ENCODE results near the gene ZNF543. TPM values are rescaled to one million over a fixed set of nuclear protein-coding genes. Genes with fewer than 3 reads are reported as not detected.
"Not testable (repeated sequence)": the region's sequence is repeated elsewhere in the genome, so short reads cannot be mapped to it uniquely, and the experiment has no call there.

The ZNF543 gene
- total RNA-seq, 1 experiment from 2014 or later = 8.4 TPM

GRCh38 chr19:57276430-57276829 is 43.8 kb upstream of the ZNF543 start:
- Mint-ChIP-seq H3K36me3 (no peaks in the 10 kb centered on the region), H3K4me3 (no peak overlapping the region), H3K9me3 (no peaks in the 10 kb centered on the region), H3K27ac (no peak overlapping the region), H3K27me3 (ENCODE audit: low read depth) (no peaks in the 10 kb centered on the region; the same call in 1 of the 2 replicates), H3K4me1 (peaks cover 5% of the 10 kb centered on the region)
- ChIA-PET POLR2A (no interaction called here), CTCF (no interaction called here)
- DNase-seq (ENCODE audit: low spot score) = no peak
- ATAC-seq = no peak
- TF ChIP-seq FOXP4 (CRISPR knock-in tag; IDR thresholded peaks at IDR 0.05) (no peak), ZNF396 (CRISPR knock-in tag; IDR thresholded peaks at IDR 0.05; ENCODE audit: borderline replicate concordance) (no peak), ZNF263 (CRISPR knock-in tag; IDR thresholded peaks at IDR 0.05; ENCODE audit: low read depth) (no peak), GRHL2 (CRISPR knock-in tag; IDR thresholded peaks at IDR 0.05; ENCODE audit: insufficient replicate concordance, severe bottlenecking) (no peak), FOXJ3 (CRISPR knock-in tag; IDR thresholded peaks at IDR 0.05; ENCODE audit: borderline replicate concordance) (no peak), STAT6 (CRISPR knock-in tag; conservative IDR thresholded peaks at IDR 0.05; ENCODE audit: low read depth) (no peak), SP1 (CRISPR knock-in tag; conservative IDR thresholded peaks at IDR 0.05) (no peak), GABPB1 (CRISPR knock-in tag; IDR thresholded peaks at IDR 0.05) (no peak), ATF1 (CRISPR knock-in tag; IDR thresholded peaks at IDR 0.05) (no peak)

GRCh38 chr19:57278481-57278880 is 41.8 kb upstream of the ZNF543 start:
- H3K27ac Mint-ChIP-seq; DNase-seq (ENCODE audit: low spot score); H3K27me3 Mint-ChIP-seq (ENCODE audit: low read depth); H3K9me3 Mint-ChIP-seq; ATAC-seq; CTCF ChIA-PET; POLR2A ChIA-PET; H3K36me3 Mint-ChIP-seq: not testable (repeated sequence)
- H3K4me1 Mint-ChIP-seq = peaks cover 14% of the 10 kb centered on the region
- H3K4me3 Mint-ChIP-seq = 0 out of 2 replicates have a peak overlapping the region, but pooled peaks have one; percentile 14

- Mint-ChIP-seq H3K9me3 (no peaks in the 10 kb centered on the region), H3K4me1 (peaks cover 14% of the 10 kb centered on the region), H3K27me3 (ENCODE audit: low read depth) (no peaks in the 10 kb centered on the region; the same call in 1 of the 2 replicates), H3K4me3 (no peak overlapping the region), H3K27ac (no peak overlapping the region; the same call in 1 of the 2 replicates), H3K36me3 (peaks cover 6% of the 10 kb centered on the region)
- DNase-seq (ENCODE audit: low spot score) = peak; percentile 83
- ATAC-seq = peak; percentile 88
- ChIA-PET CTCF (no interaction called here), POLR2A (interaction anchor here (0.5 kb wide), 1 partner anchor 865 kb away, joined by 7 read pairs; no protein-coding TSS in a partner anchor)
- no peak for TF ChIP-seq CREM (CRISPR knock-in tag; IDR thresholded peaks at IDR 0.05)
- TF ChIP-seq FOXK1 (CRISPR knock-in tag; IDR thresholded peaks at IDR 0.05) = peak; percentile 29; the same call in 1 of the 2 replicates
- no peak for TF ChIP-seq ZNF121 (CRISPR knock-in tag; IDR thresholded peaks at IDR 0.05)
- TF ChIP-seq STAT6 (CRISPR knock-in tag; conservative IDR thresholded peaks at IDR 0.05; ENCODE audit: low read depth) = no peak
- no peak for TF ChIP-seq PREB (CRISPR knock-in tag; IDR thresholded peaks at IDR 0.05; ENCODE audit: borderline replicate concordance)
- no peak for TF ChIP-seq EMX1 (CRISPR knock-in tag; IDR thresholded peaks at IDR 0.05)
- TF ChIP-seq FOXJ3 (CRISPR knock-in tag; IDR thresholded peaks at IDR 0.05; ENCODE audit: borderline replicate concordance) = no peak
- TF ChIP-seq, protein P1, sequence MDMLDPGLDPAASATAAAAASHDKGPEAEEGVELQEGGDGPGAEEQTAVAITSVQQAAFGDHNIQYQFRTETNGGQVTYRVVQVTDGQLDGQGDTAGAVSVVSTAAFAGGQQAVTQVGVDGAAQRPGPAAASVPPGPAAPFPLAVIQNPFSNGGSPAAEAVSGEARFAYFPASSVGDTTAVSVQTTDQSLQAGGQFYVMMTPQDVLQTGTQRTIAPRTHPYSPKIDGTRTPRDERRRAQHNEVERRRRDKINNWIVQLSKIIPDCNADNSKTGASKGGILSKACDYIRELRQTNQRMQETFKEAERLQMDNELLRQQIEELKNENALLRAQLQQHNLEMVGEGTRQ (CRISPR knock-in tag; IDR thresholded peaks at IDR 0.05) = peak; percentile 58
- no peak; the same call in 1 of the 2 replicates for TF ChIP-seq ZNF232 (CRISPR knock-in tag; IDR thresholded peaks at IDR 0.05)
- TF ChIP-seq, protein P2, sequence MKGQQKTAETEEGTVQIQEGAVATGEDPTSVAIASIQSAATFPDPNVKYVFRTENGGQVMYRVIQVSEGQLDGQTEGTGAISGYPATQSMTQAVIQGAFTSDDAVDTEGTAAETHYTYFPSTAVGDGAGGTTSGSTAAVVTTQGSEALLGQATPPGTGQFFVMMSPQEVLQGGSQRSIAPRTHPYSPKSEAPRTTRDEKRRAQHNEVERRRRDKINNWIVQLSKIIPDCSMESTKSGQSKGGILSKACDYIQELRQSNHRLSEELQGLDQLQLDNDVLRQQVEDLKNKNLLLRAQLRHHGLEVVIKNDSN (CRISPR knock-in tag; IDR thresholded peaks at IDR 0.05) = peak; percentile 64
- TF ChIP-seq ZNF138 (CRISPR knock-in tag; conservative IDR thresholded peaks at IDR 0.05) = no peak
- TF ChIP-seq CREB1 (CRISPR knock-in tag; IDR thresholded peaks at IDR 0.05) = no peak
Measured at GRCh38 chr19:57279418-57280164, 40.7 kb upstream of the ZNF543 start.

Measured in WTC11 (cell line).